Measurements from ENCODE around the gene PDXK. TPM values are rescaled to one million over a fixed set of nuclear protein-coding genes. Genes with fewer than 3 reads are reported as not detected.

Gene PDXK
- polyA plus RNA-seq, 1 experiment = 129 TPM

GRCh38 chr21:43809853-43810504 lies 91.0 kb downstream of the PDXK start:
- ChIA-PET POLR2A (interaction anchor here (2.6 kb wide), 1 partner anchor 165 kb away, joined by 7 read pairs; no protein-coding TSS in a partner anchor), CTCF (interaction anchor here (0.7 to 1.5 kb wide), 5 partner anchors 9 to 214 kb away, joined by 3 to 4 read pairs (median 3); no protein-coding TSS in a partner anchor)
- no peak overlapping the region for H3K27ac ChIP-seq (ENCODE audit: low read depth, low read length)
- no peak overlapping the region for H3K4me3 ChIP-seq (ENCODE audit: low read depth, low read length)
- peaks cover 3% of the 10 kb centered on the region for H3K27me3 ChIP-seq (ENCODE audit: control insufficient read depth, insufficient read depth, low read length)
- DNase-seq (ENCODE audit: low read depth, low spot score) = no peak
- no peak for TF ChIP-seq CTCF (IDR thresholded peaks at IDR 0.05; ENCODE audit: low read depth, low read length)
- no peaks in the 10 kb centered on the region for H3K9me3 ChIP-seq (ENCODE audit: control insufficient read depth, insufficient read depth, low read length)

GRCh38 chr21:43810505-43811261 lies 91.8 kb downstream of the PDXK start:
- no peak overlapping the region for H3K27ac ChIP-seq (ENCODE audit: low read depth, low read length)
- no peak overlapping the region for H3K4me3 ChIP-seq (ENCODE audit: low read depth, low read length)
- POLR2A ChIA-PET = interaction anchor here (2.6 kb wide), 1 partner anchor 165 kb away, joined by 7 read pairs; no protein-coding TSS in a partner anchor
- CTCF ChIA-PET = interaction anchor here (0.5 to 1.5 kb wide), 8 partner anchors 9 to 214 kb away, joined by 3 to 6 read pairs (median 4); no protein-coding TSS in a partner anchor
- TF ChIP-seq CTCF (IDR thresholded peaks at IDR 0.05; ENCODE audit: low read depth, low read length) = peak; percentile 93
- H3K27me3 ChIP-seq (ENCODE audit: control insufficient read depth, insufficient read depth, low read length) = peaks cover 3% of the 10 kb centered on the region
- H3K9me3 ChIP-seq (ENCODE audit: control insufficient read depth, insufficient read depth, low read length) = no peaks in the 10 kb centered on the region
- no peak for DNase-seq (ENCODE audit: low read depth, low spot score)

DNA sequence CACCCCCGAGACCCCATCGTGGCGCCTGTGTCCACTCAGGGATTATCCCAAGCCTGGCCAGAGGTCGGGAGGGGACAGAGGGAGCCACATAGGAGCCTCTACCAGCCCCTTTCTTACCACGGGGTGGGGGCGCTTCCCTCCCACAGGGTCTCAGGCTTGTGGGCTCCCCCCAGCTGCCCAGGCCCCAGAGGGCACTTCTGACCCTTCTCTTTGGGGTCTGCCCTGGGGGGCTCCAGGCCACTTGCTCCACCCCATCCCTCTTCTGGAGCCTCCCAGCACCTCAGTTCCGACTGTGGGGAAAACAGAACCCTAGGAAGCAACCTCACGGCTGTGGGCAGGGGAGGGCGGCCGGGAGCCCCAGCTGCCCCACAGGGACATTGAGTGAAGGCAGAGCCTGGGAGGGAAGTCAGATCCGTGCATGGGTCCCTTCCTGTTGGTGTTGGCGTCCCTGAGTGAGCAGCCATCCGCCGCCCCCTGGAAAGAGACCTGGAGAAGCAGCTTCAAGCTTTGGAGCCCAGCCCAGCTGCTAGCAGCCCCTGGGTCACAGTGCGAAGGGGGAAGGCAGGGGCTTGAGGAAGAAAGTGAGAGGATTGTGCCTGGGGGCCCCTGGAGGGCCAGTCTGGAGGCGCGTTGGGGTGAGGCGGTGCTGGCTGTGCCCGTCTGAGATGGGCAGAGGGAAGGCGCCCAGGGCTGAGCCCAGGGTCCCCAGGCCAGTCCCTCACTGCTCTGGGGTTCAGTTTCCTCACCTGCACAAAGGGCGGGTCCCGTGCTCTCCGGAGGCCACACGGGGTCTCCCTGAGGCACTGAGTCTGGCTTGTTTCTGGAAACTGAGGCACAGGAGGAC lies 92.6 kb downstream of the PDXK start:
- H3K4me3 ChIP-seq (ENCODE audit: low read depth, low read length) = no peak overlapping the region
- no peaks in the 10 kb centered on the region for H3K9me3 ChIP-seq (ENCODE audit: control insufficient read depth, insufficient read depth, low read length)
- ChIA-PET POLR2A (interaction anchor here (2.6 kb wide), 1 partner anchor 164 kb away, joined by 7 read pairs; no protein-coding TSS in a partner anchor), CTCF (interaction anchor here (0.6 to 1.5 kb wide), 6 partner anchors 8 to 213 kb away, joined by 3 to 6 read pairs (median 4); no protein-coding TSS in a partner anchor)
- H3K27me3 ChIP-seq (ENCODE audit: control insufficient read depth, insufficient read depth, low read length) = peaks cover 3% of the 10 kb centered on the region
- no peak for TF ChIP-seq CTCF (IDR thresholded peaks at IDR 0.05; ENCODE audit: low read depth, low read length)
- no peak for DNase-seq (ENCODE audit: low read depth, low spot score)
- no peak overlapping the region for H3K27ac ChIP-seq (ENCODE audit: low read depth, low read length)

Small RNA genes lying within 50 kb of the gene (small RNA-seq; reads per million reads assigned to genes)
- not detected for gene AP001052.1 (ENCODE audit: insufficient read length, low read depth)

Other genes with a start within 250 kb of the PDXK start
- 1.0 and 1.1 TPM in 2 replicates for gene HSF2BP, start 59.6 kb upstream of the PDXK start, polyA plus RNA-seq (2011; rRNA removed)
- gene RRP1B, start 59.6 kb upstream of the PDXK start, polyA plus RNA-seq (2011; rRNA removed) = 15.4 and 17.4 TPM in 2 replicates
- gene CSTB, start 57.2 kb downstream of the PDXK start, polyA plus RNA-seq (2011; rRNA removed) = 54.3 and 62.0 TPM in 2 replicates
- 8.2 and 10.6 TPM in 2 replicates for gene RRP1, start 70.4 kb downstream of the PDXK start, polyA plus RNA-seq (2011; rRNA removed)
- gene AGPAT3, start 146.1 kb downstream of the PDXK start, polyA plus RNA-seq (2011; rRNA removed) = 36.1 and 47.2 TPM in 2 replicates

All from AG04450 (cell line).